ENCODE results near the gene ETDA.

- no peak for TF ChIP-seq POLR2A (IDR thresholded peaks at IDR 0.05)
- TF ChIP-seq, protein P1, sequence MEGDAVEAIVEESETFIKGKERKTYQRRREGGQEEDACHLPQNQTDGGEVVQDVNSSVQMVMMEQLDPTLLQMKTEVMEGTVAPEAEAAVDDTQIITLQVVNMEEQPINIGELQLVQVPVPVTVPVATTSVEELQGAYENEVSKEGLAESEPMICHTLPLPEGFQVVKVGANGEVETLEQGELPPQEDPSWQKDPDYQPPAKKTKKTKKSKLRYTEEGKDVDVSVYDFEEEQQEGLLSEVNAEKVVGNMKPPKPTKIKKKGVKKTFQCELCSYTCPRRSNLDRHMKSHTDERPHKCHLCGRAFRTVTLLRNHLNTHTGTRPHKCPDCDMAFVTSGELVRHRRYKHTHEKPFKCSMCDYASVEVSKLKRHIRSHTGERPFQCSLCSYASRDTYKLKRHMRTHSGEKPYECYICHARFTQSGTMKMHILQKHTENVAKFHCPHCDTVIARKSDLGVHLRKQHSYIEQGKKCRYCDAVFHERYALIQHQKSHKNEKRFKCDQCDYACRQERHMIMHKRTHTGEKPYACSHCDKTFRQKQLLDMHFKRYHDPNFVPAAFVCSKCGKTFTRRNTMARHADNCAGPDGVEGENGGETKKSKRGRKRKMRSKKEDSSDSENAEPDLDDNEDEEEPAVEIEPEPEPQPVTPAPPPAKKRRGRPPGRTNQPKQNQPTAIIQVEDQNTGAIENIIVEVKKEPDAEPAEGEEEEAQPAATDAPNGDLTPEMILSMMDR (IDR thresholded peaks at IDR 0.05 in 8 of 11, conservative IDR thresholded peaks at IDR 0.05 in 3 of 11) = peak in 4 of 11 experiments; percentile 17 to 42 (median 28)
Measured at GRCh38 chrX:135295238-135295943, 43.5 kb downstream of the ETDA start.
